K562 (cell line): ENCODE measurements around the gene KAZALD1. TPM values are rescaled to one million over a fixed set of nuclear protein-coding genes. Genes with fewer than 3 reads are reported as not detected.

Experiments used
- EGR1 ChIP-seq: fragments of 450-650 bp; conservative IDR thresholded peaks from 2 replicates; pipeline ENCODE4 v1.6.1; 2017; ENCODE audit warnings: mild to moderate bottlenecking
- ESRRA ChIP-seq: fragments of 450-650 bp; IDR thresholded peaks from 2 replicates; pipeline ENCODE4 v1.6.1; 2014; ENCODE audit warnings: low read depth, mild to moderate bottlenecking, moderate library complexity, borderline replicate concordance
- NCOR1 ChIP-seq: fragments of 450-650 bp; IDR thresholded peaks from 2 replicates; pipeline ENCODE4 v1.6.1; 2016; ENCODE audit warnings: mild to moderate bottlenecking, moderate library complexity
- NEUROD1 ChIP-seq: fragments of 150-350 bp; IDR thresholded peaks from 2 replicates; pipeline ENCODE4 v1.6.1; 2014; ENCODE audit warnings: borderline replicate concordance, low read length, low read depth; ENCODE audit not compliant: partially characterized antibody
- YBX1 ChIP-seq: fragments of 450-650 bp; IDR thresholded peaks from 2 replicates; pipeline ENCODE4 v1.7.1; 2016; ENCODE audit warnings: mild to moderate bottlenecking
- ZZZ3 ChIP-seq: fragments of 450-650 bp; IDR thresholded peaks from 2 replicates; pipeline ENCODE4 v1.6.1; 2016; ENCODE audit warnings: antibody characterized with exemption, mild to moderate bottlenecking, moderate library complexity
- polyA plus RNA-seq, 8 experiments: library from polyadenylated mRNA; depleted of rRNA in 4 of 8; stranded (reverse) in 5 of 8; unstranded in 3 of 8; fragments of >200 nt; fragmentation: Nextera tagmentation in 2 of 8; fragmentation: Illumina TruSeq in 1 of 8; extraction: Ambion mirVana in 2 of 8; extraction: Trizol in 1 of 8; gene quantifications; 2 replicates each; pipeline versions ENCODE4 v1.2.1 to v1.2.3, GENCODE V29; 2011 to 2014; ENCODE audit warnings: inconsistent platforms in 1 of 8, missing spikeins in 1 of 8
- total RNA-seq, 7 experiments: library from RNA; depleted of rRNA in 6 of 7; stranded (reverse); fragments of >200 nt in 6 of 7; fragmentation: Illumina TruSeq in 2 of 7; extraction: Trizol in 2 of 7; gene quantifications; 2 replicates each; pipeline versions ENCODE4 v1.2.1 to v1.2.3, GENCODE V29; 2011 to 2021; ENCODE audit warnings: low replicate concordance in 1 of 7
- TF ChIP-seq, protein P1 (sequence below): IDR thresholded peaks from 2 replicates; pipeline ENCODE4 v1.6.1; 2016; ENCODE audit warnings: missing genetic modification characterization, missing compliant biosample characterization
- TF ChIP-seq, protein P2 (sequence below): fragments of 250-450 bp; sonication (Bioruptor Pico); IDR thresholded peaks from 2 replicates; pipeline ENCODE4 v1.5.1; 2021; ENCODE audit warnings: mild to moderate bottlenecking
- TF ChIP-seq, protein P3 (sequence below): IDR thresholded peaks from 2 replicates; pipeline ENCODE4 v1.6.1; 2011; ENCODE audit warnings: borderline replicate concordance, low read depth, mild to moderate bottlenecking, moderate library complexity, low read length; ENCODE audit not compliant: insufficient read depth, poor library complexity, severe bottlenecking
- TF ChIP-seq, protein P4 (sequence below): fragments of 200-600 bp; sonication (generic); IDR thresholded peaks from one replicate; pipeline ENCODE4 v1.6.1; 2012; ENCODE audit warnings: mild to moderate bottlenecking, low read depth, low read length, inconsistent platforms

The KAZALD1 gene
- total and polyA plus RNA-seq, 9 of the 15 experiments (the other 6 are each of a cell fraction or from before 2014, with no cell fraction given): 0.15 to 10.0 (median 4.9) TPM

DNA sequence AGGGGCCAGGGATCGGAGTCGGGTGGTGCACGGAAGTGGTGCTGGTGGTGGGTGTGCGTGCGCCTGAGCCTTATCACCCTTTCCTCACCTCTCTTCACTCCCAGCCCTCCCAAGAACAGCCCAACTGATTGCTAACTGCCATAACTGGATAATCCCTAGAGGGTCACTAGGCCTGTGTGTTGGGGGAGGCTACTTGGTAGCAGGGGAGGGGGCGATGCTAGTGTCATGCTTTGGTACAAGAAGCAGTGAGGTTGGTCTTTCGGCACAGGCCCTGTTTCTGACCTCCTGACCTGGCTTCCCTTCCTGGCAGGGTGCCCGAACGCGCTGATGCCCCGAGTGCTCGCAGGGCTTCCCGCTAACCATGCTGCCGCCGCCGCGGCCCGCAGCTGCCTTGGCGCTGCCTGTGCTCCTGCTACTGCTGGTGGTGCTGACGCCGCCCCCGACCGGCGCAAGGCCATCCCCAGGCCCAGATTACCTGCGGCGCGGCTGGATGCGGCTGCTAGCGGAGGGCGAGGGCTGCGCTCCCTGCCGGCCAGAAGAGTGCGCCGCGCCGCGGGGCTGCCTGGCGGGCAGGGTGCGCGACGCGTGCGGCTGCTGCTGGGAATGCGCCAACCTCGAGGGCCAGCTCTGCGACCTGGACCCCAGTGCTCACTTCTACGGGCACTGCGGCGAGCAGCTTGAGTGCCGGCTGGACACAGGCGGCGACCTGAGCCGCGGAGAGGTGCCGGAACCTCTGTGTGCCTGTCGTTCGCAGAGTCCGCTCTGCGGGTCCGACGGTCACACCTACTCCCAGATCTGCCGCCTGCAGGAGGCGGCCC, 652 bp downstream of the KAZALD1 start (continued):
- TF ChIP-seq, protein P1, sequence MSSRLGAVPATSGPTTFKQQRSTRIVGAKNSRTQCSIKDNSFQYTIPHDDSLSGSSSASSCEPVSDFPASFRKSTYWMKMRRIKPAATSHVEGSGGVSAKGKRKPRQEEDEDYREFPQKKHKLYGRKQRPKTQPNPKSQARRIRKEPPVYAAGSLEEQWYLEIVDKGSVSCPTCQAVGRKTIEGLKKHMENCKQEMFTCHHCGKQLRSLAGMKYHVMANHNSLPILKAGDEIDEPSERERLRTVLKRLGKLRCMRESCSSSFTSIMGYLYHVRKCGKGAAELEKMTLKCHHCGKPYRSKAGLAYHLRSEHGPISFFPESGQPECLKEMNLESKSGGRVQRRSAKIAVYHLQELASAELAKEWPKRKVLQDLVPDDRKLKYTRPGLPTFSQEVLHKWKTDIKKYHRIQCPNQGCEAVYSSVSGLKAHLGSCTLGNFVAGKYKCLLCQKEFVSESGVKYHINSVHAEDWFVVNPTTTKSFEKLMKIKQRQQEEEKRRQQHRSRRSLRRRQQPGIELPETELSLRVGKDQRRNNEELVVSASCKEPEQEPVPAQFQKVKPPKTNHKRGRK (tag): no peak
- TF ChIP-seq, protein P2, sequence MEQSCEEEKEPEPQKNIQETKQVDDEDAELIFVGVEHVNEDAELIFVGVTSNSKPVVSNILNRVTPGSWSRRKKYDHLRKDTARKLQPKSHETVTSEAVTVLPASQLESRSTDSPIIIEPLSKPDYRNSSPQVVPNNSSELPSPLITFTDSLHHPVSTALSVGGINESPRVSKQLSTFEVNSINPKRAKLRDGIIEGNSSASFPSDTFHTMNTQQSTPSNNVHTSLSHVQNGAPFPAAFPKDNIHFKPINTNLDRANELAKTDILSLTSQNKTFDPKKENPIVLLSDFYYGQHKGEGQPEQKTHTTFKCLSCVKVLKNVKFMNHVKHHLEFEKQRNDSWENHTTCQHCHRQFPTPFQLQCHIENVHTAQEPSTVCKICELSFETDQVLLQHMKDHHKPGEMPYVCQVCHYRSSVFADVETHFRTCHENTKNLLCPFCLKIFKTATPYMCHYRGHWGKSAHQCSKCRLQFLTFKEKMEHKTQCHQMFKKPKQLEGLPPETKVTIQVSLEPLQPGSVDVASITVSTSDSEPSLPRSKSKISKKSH: no peak
- TF ChIP-seq YBX1 (no peak), NEUROD1 (no peak), NCOR1 (no peak), ZZZ3 (no peak), EGR1 (no peak), ESRRA (peak; percentile 52; the same call in 1 of the 2 replicates)
- TF ChIP-seq, protein P3, sequence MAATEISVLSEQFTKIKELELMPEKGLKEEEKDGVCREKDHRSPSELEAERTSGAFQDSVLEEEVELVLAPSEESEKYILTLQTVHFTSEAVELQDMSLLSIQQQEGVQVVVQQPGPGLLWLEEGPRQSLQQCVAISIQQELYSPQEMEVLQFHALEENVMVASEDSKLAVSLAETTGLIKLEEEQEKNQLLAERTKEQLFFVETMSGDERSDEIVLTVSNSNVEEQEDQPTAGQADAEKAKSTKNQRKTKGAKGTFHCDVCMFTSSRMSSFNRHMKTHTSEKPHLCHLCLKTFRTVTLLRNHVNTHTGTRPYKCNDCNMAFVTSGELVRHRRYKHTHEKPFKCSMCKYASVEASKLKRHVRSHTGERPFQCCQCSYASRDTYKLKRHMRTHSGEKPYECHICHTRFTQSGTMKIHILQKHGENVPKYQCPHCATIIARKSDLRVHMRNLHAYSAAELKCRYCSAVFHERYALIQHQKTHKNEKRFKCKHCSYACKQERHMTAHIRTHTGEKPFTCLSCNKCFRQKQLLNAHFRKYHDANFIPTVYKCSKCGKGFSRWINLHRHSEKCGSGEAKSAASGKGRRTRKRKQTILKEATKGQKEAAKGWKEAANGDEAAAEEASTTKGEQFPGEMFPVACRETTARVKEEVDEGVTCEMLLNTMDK: peak; percentile 93
- TF ChIP-seq, protein P4, sequence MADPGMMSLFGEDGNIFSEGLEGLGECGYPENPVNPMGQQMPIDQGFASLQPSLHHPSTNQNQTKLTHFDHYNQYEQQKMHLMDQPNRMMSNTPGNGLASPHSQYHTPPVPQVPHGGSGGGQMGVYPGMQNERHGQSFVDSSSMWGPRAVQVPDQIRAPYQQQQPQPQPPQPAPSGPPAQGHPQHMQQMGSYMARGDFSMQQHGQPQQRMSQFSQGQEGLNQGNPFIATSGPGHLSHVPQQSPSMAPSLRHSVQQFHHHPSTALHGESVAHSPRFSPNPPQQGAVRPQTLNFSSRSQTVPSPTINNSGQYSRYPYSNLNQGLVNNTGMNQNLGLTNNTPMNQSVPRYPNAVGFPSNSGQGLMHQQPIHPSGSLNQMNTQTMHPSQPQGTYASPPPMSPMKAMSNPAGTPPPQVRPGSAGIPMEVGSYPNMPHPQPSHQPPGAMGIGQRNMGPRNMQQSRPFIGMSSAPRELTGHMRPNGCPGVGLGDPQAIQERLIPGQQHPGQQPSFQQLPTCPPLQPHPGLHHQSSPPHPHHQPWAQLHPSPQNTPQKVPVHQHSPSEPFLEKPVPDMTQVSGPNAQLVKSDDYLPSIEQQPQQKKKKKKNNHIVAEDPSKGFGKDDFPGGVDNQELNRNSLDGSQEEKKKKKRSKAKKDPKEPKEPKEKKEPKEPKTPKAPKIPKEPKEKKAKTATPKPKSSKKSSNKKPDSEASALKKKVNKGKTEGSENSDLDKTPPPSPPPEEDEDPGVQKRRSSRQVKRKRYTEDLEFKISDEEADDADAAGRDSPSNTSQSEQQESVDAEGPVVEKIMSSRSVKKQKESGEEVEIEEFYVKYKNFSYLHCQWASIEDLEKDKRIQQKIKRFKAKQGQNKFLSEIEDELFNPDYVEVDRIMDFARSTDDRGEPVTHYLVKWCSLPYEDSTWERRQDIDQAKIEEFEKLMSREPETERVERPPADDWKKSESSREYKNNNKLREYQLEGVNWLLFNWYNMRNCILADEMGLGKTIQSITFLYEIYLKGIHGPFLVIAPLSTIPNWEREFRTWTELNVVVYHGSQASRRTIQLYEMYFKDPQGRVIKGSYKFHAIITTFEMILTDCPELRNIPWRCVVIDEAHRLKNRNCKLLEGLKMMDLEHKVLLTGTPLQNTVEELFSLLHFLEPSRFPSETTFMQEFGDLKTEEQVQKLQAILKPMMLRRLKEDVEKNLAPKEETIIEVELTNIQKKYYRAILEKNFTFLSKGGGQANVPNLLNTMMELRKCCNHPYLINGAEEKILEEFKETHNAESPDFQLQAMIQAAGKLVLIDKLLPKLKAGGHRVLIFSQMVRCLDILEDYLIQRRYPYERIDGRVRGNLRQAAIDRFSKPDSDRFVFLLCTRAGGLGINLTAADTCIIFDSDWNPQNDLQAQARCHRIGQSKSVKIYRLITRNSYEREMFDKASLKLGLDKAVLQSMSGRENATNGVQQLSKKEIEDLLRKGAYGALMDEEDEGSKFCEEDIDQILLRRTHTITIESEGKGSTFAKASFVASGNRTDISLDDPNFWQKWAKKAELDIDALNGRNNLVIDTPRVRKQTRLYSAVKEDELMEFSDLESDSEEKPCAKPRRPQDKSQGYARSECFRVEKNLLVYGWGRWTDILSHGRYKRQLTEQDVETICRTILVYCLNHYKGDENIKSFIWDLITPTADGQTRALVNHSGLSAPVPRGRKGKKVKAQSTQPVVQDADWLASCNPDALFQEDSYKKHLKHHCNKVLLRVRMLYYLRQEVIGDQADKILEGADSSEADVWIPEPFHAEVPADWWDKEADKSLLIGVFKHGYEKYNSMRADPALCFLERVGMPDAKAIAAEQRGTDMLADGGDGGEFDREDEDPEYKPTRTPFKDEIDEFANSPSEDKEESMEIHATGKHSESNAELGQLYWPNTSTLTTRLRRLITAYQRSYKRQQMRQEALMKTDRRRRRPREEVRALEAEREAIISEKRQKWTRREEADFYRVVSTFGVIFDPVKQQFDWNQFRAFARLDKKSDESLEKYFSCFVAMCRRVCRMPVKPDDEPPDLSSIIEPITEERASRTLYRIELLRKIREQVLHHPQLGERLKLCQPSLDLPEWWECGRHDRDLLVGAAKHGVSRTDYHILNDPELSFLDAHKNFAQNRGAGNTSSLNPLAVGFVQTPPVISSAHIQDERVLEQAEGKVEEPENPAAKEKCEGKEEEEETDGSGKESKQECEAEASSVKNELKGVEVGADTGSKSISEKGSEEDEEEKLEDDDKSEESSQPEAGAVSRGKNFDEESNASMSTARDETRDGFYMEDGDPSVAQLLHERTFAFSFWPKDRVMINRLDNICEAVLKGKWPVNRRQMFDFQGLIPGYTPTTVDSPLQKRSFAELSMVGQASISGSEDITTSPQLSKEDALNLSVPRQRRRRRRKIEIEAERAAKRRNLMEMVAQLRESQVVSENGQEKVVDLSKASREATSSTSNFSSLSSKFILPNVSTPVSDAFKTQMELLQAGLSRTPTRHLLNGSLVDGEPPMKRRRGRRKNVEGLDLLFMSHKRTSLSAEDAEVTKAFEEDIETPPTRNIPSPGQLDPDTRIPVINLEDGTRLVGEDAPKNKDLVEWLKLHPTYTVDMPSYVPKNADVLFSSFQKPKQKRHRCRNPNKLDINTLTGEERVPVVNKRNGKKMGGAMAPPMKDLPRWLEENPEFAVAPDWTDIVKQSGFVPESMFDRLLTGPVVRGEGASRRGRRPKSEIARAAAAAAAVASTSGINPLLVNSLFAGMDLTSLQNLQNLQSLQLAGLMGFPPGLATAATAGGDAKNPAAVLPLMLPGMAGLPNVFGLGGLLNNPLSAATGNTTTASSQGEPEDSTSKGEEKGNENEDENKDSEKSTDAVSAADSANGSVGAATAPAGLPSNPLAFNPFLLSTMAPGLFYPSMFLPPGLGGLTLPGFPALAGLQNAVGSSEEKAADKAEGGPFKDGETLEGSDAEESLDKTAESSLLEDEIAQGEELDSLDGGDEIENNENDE: no peak
